ENCODE measurements around the gene RAPGEF2. TPM values are rescaled to one million over a fixed set of nuclear protein-coding genes. Genes with fewer than 3 reads are reported as not detected.

RAPGEF2 gene
- total and polyA plus RNA-seq, 2 experiments from 2014 or later, result 10.2 to 63.1 TPM

- TF ChIP-seq, protein P1, sequence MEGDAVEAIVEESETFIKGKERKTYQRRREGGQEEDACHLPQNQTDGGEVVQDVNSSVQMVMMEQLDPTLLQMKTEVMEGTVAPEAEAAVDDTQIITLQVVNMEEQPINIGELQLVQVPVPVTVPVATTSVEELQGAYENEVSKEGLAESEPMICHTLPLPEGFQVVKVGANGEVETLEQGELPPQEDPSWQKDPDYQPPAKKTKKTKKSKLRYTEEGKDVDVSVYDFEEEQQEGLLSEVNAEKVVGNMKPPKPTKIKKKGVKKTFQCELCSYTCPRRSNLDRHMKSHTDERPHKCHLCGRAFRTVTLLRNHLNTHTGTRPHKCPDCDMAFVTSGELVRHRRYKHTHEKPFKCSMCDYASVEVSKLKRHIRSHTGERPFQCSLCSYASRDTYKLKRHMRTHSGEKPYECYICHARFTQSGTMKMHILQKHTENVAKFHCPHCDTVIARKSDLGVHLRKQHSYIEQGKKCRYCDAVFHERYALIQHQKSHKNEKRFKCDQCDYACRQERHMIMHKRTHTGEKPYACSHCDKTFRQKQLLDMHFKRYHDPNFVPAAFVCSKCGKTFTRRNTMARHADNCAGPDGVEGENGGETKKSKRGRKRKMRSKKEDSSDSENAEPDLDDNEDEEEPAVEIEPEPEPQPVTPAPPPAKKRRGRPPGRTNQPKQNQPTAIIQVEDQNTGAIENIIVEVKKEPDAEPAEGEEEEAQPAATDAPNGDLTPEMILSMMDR (conservative IDR thresholded peaks at IDR 0.05; ENCODE audit: low read depth in 2 of 2), result no peak
- TF ChIP-seq JUNB (IDR thresholded peaks at IDR 0.05; ENCODE audit: unreplicated experiment), result no peak
- TF ChIP-seq ZNF114 (CRISPR knock-in tag; IDR thresholded peaks at IDR 0.05), result no peak
Observed at GRCh38 chr4:159341522-159341921, 238.6 kb downstream of the RAPGEF2 start (continued).

DNA sequence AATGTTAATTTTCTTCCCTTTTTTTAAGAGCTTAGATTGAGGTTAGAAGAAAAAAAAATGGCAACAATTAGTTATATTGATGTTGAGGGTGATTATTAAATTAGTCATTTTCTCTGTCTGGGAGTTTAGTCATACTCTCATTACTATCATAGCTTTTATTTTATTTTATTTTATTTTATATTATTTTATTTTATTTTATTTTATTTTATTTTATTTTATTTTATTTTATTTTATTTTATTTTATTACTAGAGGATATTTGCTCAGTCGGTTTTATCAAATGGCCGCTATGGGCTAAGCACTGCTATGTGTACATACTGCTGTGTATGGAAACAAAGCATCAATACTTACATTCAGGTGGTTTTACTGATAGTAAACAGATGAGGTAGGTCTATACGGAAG is 239.5 kb downstream of the RAPGEF2 start:
- H3K27ac ChIP-seq (ENCODE audit: low read depth), result no peak overlapping the region
- no peaks in the 10 kb centered on the region for H3K27me3 ChIP-seq (ENCODE audit: insufficient read depth)
- Mint-ChIP-seq H3K27me3 (ENCODE audit: insufficient read depth, low read depth, poor library complexity) (no peaks in the 10 kb centered on the region), H3K4me3 (no peak overlapping the region), H3K9me3 (no peaks in the 10 kb centered on the region), H3K27ac (no peak overlapping the region), H3K36me3 (ENCODE audit: low read depth) (peaks cover 53% of the 10 kb centered on the region; the same call in 2 of the 3 replicates), H3K4me1 (no peaks in the 10 kb centered on the region)
- H3K4me1 ChIP-seq (ENCODE audit: insufficient read depth), result no peaks in the 10 kb centered on the region
- H2AFZ ChIP-seq, result no peak overlapping the region
- H3K9me2 ChIP-seq (ENCODE audit: insufficient read depth), result no peaks in the 10 kb centered on the region
- no peaks in the 10 kb centered on the region; the same call in 1 of the 2 replicates for H4K20me1 ChIP-seq (replicated peaks; ENCODE audit: insufficient read depth)
- ATAC-seq (no peak), DNase-seq (ENCODE audit: low spot score) (no peak)
- H3F3A ChIP-seq (replicated peaks; ENCODE audit: low read depth), result no peaks in the 10 kb centered on the region
- no peaks in the 10 kb centered on the region for H3K79me2 ChIP-seq (replicated peaks; ENCODE audit: insufficient read depth)
- no peak overlapping the region for H3K4me2 ChIP-seq
- no peak overlapping the region for H3K4me3 ChIP-seq
- H3K36me3 ChIP-seq (ENCODE audit: insufficient read depth), result peaks cover 25% of the 10 kb centered on the region
- TF ChIP-seq NANOG (IDR thresholded peaks at IDR 0.05; ENCODE audit: borderline replicate concordance) (no peak), REST (IDR thresholded peaks at IDR 0.05; ENCODE audit: unreplicated experiment) (no peak), ETS1 (IDR thresholded peaks at IDR 0.05) (no peak), EZH2phosphoT487 (IDR thresholded peaks at IDR 0.05; ENCODE audit: unreplicated experiment) (no peak), JUNB (IDR thresholded peaks at IDR 0.05; ENCODE audit: unreplicated experiment) (no peak), ZNF331 (CRISPR knock-in tag; IDR thresholded peaks at IDR 0.05; ENCODE audit: low read depth) (no peak), STAT1 (IDR thresholded peaks at IDR 0.05; ENCODE audit: unreplicated experiment) (no peak)
- TF ChIP-seq, protein P2, sequence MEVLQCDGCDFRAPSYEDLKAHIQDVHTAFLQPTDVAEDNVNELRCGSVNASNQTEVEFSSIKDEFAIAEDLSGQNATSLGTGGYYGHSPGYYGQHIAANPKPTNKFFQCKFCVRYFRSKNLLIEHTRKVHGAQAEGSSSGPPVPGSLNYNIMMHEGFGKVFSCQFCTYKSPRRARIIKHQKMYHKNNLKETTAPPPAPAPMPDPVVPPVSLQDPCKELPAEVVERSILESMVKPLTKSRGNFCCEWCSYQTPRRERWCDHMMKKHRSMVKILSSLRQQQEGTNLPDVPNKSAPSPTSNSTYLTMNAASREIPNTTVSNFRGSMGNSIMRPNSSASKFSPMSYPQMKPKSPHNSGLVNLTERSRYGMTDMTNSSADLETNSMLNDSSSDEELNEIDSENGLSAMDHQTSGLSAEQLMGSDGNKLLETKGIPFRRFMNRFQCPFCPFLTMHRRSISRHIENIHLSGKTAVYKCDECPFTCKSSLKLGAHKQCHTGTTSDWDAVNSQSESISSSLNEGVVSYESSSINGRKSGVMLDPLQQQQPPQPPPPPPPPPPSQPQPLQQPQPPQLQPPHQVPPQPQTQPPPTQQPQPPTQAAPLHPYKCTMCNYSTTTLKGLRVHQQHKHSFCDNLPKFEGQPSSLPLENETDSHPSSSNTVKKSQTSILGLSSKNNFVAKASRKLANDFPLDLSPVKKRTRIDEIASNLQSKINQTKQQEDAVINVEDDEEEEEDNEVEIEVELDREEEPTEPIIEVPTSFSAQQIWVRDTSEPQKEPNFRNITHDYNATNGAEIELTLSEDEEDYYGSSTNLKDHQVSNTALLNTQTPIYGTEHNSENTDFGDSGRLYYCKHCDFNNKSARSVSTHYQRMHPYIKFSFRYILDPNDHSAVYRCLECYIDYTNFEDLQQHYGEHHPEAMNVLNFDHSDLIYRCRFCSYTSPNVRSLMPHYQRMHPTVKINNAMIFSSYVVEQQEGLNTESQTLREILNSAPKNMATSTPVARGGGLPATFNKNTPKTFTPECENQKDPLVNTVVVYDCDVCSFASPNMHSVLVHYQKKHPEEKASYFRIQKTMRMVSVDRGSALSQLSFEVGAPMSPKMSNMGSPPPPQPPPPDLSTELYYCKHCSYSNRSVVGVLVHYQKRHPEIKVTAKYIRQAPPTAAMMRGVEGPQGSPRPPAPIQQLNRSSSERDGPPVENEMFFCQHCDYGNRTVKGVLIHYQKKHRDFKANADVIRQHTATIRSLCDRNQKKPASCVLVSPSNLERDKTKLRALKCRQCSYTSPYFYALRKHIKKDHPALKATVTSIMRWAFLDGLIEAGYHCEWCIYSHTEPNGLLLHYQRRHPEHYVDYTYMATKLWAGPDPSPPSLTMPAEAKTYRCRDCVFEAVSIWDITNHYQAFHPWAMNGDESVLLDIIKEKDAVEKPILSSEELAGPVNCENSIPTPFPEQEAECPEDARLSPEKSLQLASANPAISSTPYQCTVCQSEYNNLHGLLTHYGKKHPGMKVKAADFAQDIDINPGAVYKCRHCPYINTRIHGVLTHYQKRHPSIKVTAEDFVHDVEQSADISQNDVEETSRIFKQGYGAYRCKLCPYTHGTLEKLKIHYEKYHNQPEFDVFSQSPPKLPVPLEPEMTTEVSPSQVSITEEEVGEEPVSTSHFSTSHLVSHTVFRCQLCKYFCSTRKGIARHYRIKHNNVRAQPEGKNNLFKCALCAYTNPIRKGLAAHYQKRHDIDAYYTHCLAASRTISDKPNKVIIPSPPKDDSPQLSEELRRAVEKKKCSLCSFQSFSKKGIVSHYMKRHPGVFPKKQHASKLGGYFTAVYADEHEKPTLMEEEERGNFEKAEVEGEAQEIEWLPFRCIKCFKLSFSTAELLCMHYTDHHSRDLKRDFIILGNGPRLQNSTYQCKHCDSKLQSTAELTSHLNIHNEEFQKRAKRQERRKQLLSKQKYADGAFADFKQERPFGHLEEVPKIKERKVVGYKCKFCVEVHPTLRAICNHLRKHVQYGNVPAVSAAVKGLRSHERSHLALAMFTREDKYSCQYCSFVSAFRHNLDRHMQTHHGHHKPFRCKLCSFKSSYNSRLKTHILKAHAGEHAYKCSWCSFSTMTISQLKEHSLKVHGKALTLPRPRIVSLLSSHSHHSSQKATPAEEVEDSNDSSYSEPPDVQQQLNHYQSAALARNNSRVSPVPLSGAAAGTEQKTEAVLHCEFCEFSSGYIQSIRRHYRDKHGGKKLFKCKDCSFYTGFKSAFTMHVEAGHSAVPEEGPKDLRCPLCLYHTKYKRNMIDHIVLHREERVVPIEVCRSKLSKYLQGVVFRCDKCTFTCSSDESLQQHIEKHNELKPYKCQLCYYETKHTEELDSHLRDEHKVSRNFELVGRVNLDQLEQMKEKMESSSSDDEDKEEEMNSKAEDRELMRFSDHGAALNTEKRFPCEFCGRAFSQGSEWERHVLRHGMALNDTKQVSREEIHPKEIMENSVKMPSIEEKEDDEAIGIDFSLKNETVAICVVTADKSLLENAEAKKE (CRISPR knock-in tag; IDR thresholded peaks at IDR 0.05), result no peak
- TF ChIP-seq, protein P1 (conservative IDR thresholded peaks at IDR 0.05; ENCODE audit: low read depth in 2 of 2), result no peak
